Prostate gland (tissue), 2 donors: ENCODE results near the gene ARHGEF40.

Source experiments
- CTCF ChIP-seq, 4 experiments: fragments of 200-600 bp in 2 of 4; fragments of 450-650 bp in 2 of 4; sonication (generic) in 2 of 4; IDR thresholded peaks; 1 replicate in 3 of 4; 2 replicates in 1 of 4; pipeline ENCODE4 v1.5.1; 2016 to 2019; ENCODE audit warnings: antibody characterized with exemption in 4 of 4, mild to moderate bottlenecking in 2 of 4, moderate library complexity in 2 of 4
- POLR2A ChIP-seq: fragments of 450-650 bp; IDR thresholded peaks from one replicate; pipeline ENCODE4 v1.6.1; 2016; ENCODE audit warnings: antibody characterized with exemption, mild to moderate bottlenecking
- POLR2AphosphoS5 ChIP-seq: sonication (generic); formaldehyde crosslinking; IDR thresholded peaks from one replicate; pipeline ENCODE4 v1.6.1; 2017; ENCODE audit warnings: antibody characterized with exemption

- peak; percentile 66 for TF ChIP-seq POLR2AphosphoS5
- TF ChIP-seq CTCF (IDR thresholded peaks at IDR 0.05), result peak in 1 of 4 experiments; percentile 8
- TF ChIP-seq POLR2A, result peak; percentile 82
Observed at GRCh38 chr14:21024585-21025370, 45.3 kb upstream of the ARHGEF40 start, which contains the start of gene NDRG2.
